ENCODE data around the gene DBNL.

DBNL gene

GRCh38 chr7:44074349-44074695 lies 29.8 kb downstream of the DBNL start:
- no peaks in the 10 kb centered on the region for H3K27me3 ChIP-seq (ENCODE audit: insufficient read depth, low read length)
- no peaks in the 10 kb centered on the region for H3K9me3 ChIP-seq (ENCODE audit: insufficient read depth, low read depth, low read length)
- H3K4me3 ChIP-seq (ENCODE audit: low read length): no peak overlapping the region
- H3K36me3 ChIP-seq (ENCODE audit: insufficient read depth, low read length): peaks cover 52% of the 10 kb centered on the region
- H3K9ac ChIP-seq (ENCODE audit: low read depth, low read length): no peak overlapping the region
- no peak overlapping the region for H3K27ac ChIP-seq (ENCODE audit: low read depth, low read length)
- no peaks in the 10 kb centered on the region for H3K4me1 ChIP-seq (ENCODE audit: insufficient read depth, low read length)
- WGBS: 97% methylated on average over 13 of the region's 13 CpGs

- peaks cover 63% of the 10 kb centered on the region for H3K36me3 ChIP-seq (ENCODE audit: insufficient read depth, low read length)
- no peak overlapping the region for H3K9ac ChIP-seq (ENCODE audit: low read depth, low read length)
- WGBS: 95% methylated on average over 17 of the region's 17 CpGs
- H3K4me1 ChIP-seq (ENCODE audit: insufficient read depth, low read length): no peaks in the 10 kb centered on the region
- H3K4me3 ChIP-seq (ENCODE audit: low read length): no peak overlapping the region
- no peak overlapping the region for H3K27ac ChIP-seq (ENCODE audit: low read depth, low read length)
- H3K9me3 ChIP-seq (ENCODE audit: insufficient read depth, low read depth, low read length): no peaks in the 10 kb centered on the region
- H3K27me3 ChIP-seq (ENCODE audit: insufficient read depth, low read length): no peaks in the 10 kb centered on the region
Measured at GRCh38 chr7:44075296-44076075, 31.0 kb downstream of the DBNL start.

GRCh38 chr7:44076101-44076895 lies 31.8 kb downstream of the DBNL start:
- 96% methylated on average over 20 of the region's 20 CpGs for WGBS
- H3K27me3 ChIP-seq (ENCODE audit: insufficient read depth, low read length): no peaks in the 10 kb centered on the region
- no peak overlapping the region for H3K4me3 ChIP-seq (ENCODE audit: low read length)
- H3K36me3 ChIP-seq (ENCODE audit: insufficient read depth, low read length): peaks cover 66% of the 10 kb centered on the region
- no peak overlapping the region for H3K9ac ChIP-seq (ENCODE audit: low read depth, low read length)
- no peaks in the 10 kb centered on the region for H3K4me1 ChIP-seq (ENCODE audit: insufficient read depth, low read length)
- H3K27ac ChIP-seq (ENCODE audit: low read depth, low read length): no peak overlapping the region
- no peaks in the 10 kb centered on the region for H3K9me3 ChIP-seq (ENCODE audit: insufficient read depth, low read depth, low read length)

GRCh38 chr7:44077061-44077460 lies 32.6 kb downstream of the DBNL start:
- H3K27ac ChIP-seq (ENCODE audit: low read depth, low read length): no peak overlapping the region
- H3K9me3 ChIP-seq (ENCODE audit: insufficient read depth, low read depth, low read length): no peaks in the 10 kb centered on the region
- no peak overlapping the region for H3K4me3 ChIP-seq (ENCODE audit: low read length)
- H3K4me1 ChIP-seq (ENCODE audit: insufficient read depth, low read length): no peaks in the 10 kb centered on the region
- 90% methylated on average over 9 of the region's 9 CpGs for WGBS
- H3K36me3 ChIP-seq (ENCODE audit: insufficient read depth, low read length): peaks cover 66% of the 10 kb centered on the region
- no peak overlapping the region for H3K9ac ChIP-seq (ENCODE audit: low read depth, low read length)
- no peaks in the 10 kb centered on the region for H3K27me3 ChIP-seq (ENCODE audit: insufficient read depth, low read length)

GRCh38 chr7:44077681-44078091 lies 33.2 kb downstream of the DBNL start:
- H3K4me1 ChIP-seq (ENCODE audit: insufficient read depth, low read length): no peaks in the 10 kb centered on the region
- H3K27ac ChIP-seq (ENCODE audit: low read depth, low read length): no peak overlapping the region
- 88% methylated on average over 5 of the region's 5 CpGs for WGBS
- H3K27me3 ChIP-seq (ENCODE audit: insufficient read depth, low read length): no peaks in the 10 kb centered on the region
- no peak overlapping the region for H3K4me3 ChIP-seq (ENCODE audit: low read length)
- no peaks in the 10 kb centered on the region for H3K9me3 ChIP-seq (ENCODE audit: insufficient read depth, low read depth, low read length)
- H3K9ac ChIP-seq (ENCODE audit: low read depth, low read length): no peak overlapping the region
- peaks cover 66% of the 10 kb centered on the region for H3K36me3 ChIP-seq (ENCODE audit: insufficient read depth, low read length)

- no peaks in the 10 kb centered on the region for H3K4me1 ChIP-seq (ENCODE audit: insufficient read depth, low read length)
- no peaks in the 10 kb centered on the region for H3K9me3 ChIP-seq (ENCODE audit: insufficient read depth, low read depth, low read length)
- H3K4me3 ChIP-seq (ENCODE audit: low read length): no peak overlapping the region
- peaks cover 61% of the 10 kb centered on the region for H3K36me3 ChIP-seq (ENCODE audit: insufficient read depth, low read length)
- H3K27ac ChIP-seq (ENCODE audit: low read depth, low read length): no peak overlapping the region
- no peak overlapping the region for H3K9ac ChIP-seq (ENCODE audit: low read depth, low read length)
- peaks cover 7% of the 10 kb centered on the region; the same call in 1 of the 2 replicates for H3K27me3 ChIP-seq (ENCODE audit: insufficient read depth, low read length)
- WGBS: 93% methylated on average over 8 of the region's 8 CpGs
Measured at GRCh38 chr7:44078521-44078920, 34.0 kb downstream of the DBNL start.

- Histone ChIP-seq H3K9ac (ENCODE audit: low read depth, low read length) (no peak overlapping the region), H3K36me3 (ENCODE audit: insufficient read depth, low read length) (peaks cover 56% of the 10 kb centered on the region), H3K27ac (ENCODE audit: low read depth, low read length) (no peak overlapping the region), H3K4me1 (ENCODE audit: insufficient read depth, low read length) (no peaks in the 10 kb centered on the region), H3K27me3 (ENCODE audit: insufficient read depth, low read length) (peaks cover 11% of the 10 kb centered on the region; the same call in 1 of the 2 replicates), H3K4me3 (ENCODE audit: low read length) (no peak overlapping the region), H3K9me3 (ENCODE audit: insufficient read depth, low read depth, low read length) (no peaks in the 10 kb centered on the region)
- WGBS: 96% methylated on average over 11 of the region's 11 CpGs
Measured at GRCh38 chr7:44079331-44080021, 35.0 kb downstream of the DBNL start.

- Histone ChIP-seq H3K9me3 (ENCODE audit: insufficient read depth, low read depth, low read length) (no peaks in the 10 kb centered on the region), H3K4me1 (ENCODE audit: insufficient read depth, low read length) (no peaks in the 10 kb centered on the region), H3K4me3 (ENCODE audit: low read length) (no peak overlapping the region), H3K27me3 (ENCODE audit: insufficient read depth, low read length) (peaks cover 11% of the 10 kb centered on the region; the same call in 1 of the 2 replicates), H3K9ac (ENCODE audit: low read depth, low read length) (no peak overlapping the region), H3K27ac (ENCODE audit: low read depth, low read length) (no peak overlapping the region), H3K36me3 (ENCODE audit: insufficient read depth, low read length) (peaks cover 56% of the 10 kb centered on the region)
- 91% methylated on average over 5 of the region's 5 CpGs for WGBS
Measured at GRCh38 chr7:44080118-44080517, 35.6 kb downstream of the DBNL start.

- peaks cover 11% of the 10 kb centered on the region; the same call in 1 of the 2 replicates for H3K27me3 ChIP-seq (ENCODE audit: insufficient read depth, low read length)
- H3K27ac ChIP-seq (ENCODE audit: low read depth, low read length): no peak overlapping the region
- no peak overlapping the region for H3K9ac ChIP-seq (ENCODE audit: low read depth, low read length)
- H3K9me3 ChIP-seq (ENCODE audit: insufficient read depth, low read depth, low read length): no peaks in the 10 kb centered on the region
- no peaks in the 10 kb centered on the region for H3K4me1 ChIP-seq (ENCODE audit: insufficient read depth, low read length)
- peaks cover 49% of the 10 kb centered on the region for H3K36me3 ChIP-seq (ENCODE audit: insufficient read depth, low read length)
- no peak overlapping the region for H3K4me3 ChIP-seq (ENCODE audit: low read length)
- 96% methylated on average over 10 of the region's 11 CpGs for WGBS
Measured at GRCh38 chr7:44080686-44081265, 36.3 kb downstream of the DBNL start.

- Histone ChIP-seq H3K27me3 (ENCODE audit: insufficient read depth, low read length) (peaks cover 11% of the 10 kb centered on the region; the same call in 1 of the 2 replicates), H3K27ac (ENCODE audit: low read depth, low read length) (no peak overlapping the region), H3K4me1 (ENCODE audit: insufficient read depth, low read length) (no peaks in the 10 kb centered on the region), H3K9me3 (ENCODE audit: insufficient read depth, low read depth, low read length) (no peaks in the 10 kb centered on the region), H3K4me3 (ENCODE audit: low read length) (peak overlapping the region; percentile 96), H3K9ac (ENCODE audit: low read depth, low read length) (no peak overlapping the region), H3K36me3 (ENCODE audit: insufficient read depth, low read length) (peaks cover 44% of the 10 kb centered on the region)
- 92% methylated on average over 9 of the region's 9 CpGs for whole genome bisulfite sequencing
Measured at GRCh38 chr7:44081266-44081748, 36.8 kb downstream of the DBNL start.
